ENCODE measurements around the gene ASB10.

- TF ChIP-seq, protein P1, sequence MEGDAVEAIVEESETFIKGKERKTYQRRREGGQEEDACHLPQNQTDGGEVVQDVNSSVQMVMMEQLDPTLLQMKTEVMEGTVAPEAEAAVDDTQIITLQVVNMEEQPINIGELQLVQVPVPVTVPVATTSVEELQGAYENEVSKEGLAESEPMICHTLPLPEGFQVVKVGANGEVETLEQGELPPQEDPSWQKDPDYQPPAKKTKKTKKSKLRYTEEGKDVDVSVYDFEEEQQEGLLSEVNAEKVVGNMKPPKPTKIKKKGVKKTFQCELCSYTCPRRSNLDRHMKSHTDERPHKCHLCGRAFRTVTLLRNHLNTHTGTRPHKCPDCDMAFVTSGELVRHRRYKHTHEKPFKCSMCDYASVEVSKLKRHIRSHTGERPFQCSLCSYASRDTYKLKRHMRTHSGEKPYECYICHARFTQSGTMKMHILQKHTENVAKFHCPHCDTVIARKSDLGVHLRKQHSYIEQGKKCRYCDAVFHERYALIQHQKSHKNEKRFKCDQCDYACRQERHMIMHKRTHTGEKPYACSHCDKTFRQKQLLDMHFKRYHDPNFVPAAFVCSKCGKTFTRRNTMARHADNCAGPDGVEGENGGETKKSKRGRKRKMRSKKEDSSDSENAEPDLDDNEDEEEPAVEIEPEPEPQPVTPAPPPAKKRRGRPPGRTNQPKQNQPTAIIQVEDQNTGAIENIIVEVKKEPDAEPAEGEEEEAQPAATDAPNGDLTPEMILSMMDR (IDR thresholded peaks at IDR 0.05), result no peak
- TF ChIP-seq USF2 (CRISPR knock-in tag; IDR thresholded peaks at IDR 0.05) (no peak), NR2C2 (CRISPR knock-in tag; IDR thresholded peaks at IDR 0.05) (no peak)
- TF ChIP-seq, protein P2, sequence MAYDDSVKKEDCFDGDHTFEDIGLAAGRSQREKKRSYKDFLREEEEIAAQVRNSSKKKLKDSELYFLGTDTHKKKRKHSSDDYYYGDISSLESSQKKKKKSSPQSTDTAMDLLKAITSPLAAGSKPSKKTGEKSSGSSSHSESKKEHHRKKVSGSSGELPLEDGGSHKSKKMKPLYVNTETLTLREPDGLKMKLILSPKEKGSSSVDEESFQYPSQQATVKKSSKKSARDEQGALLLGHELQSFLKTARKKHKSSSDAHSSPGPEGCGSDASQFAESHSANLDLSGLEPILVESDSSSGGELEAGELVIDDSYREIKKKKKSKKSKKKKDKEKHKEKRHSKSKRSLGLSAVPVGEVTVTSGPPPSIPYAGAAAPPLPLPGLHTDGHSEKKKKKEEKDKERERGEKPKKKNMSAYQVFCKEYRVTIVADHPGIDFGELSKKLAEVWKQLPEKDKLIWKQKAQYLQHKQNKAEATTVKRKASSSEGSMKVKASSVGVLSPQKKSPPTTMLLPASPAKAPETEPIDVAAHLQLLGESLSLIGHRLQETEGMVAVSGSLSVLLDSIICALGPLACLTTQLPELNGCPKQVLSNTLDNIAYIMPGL (CRISPR knock-in tag; IDR thresholded peaks at IDR 0.05), result no peak
Observed at GRCh38 chr7:151187409-151188251, 580 bp upstream of the ASB10 start.
